Measurements from ENCODE around the gene IQSEC3.
"Not testable (repeated sequence)": the region's sequence is repeated elsewhere in the genome, so short reads cannot be mapped to it uniquely, and the experiment has no call there.

IQSEC3 gene

GRCh38 chr12:204261-204678, 137.7 kb downstream of the IQSEC3 start:
- DNase-seq = no peak

- DNase-seq = no peak
Measured at GRCh38 chr12:205026-205425, 138.5 kb downstream of the IQSEC3 start.

- no peak for DNase-seq
Measured at GRCh38 chr12:206746-207440, 140.3 kb downstream of the IQSEC3 start.

GRCh38 chr12:207804-208203, 141.2 kb downstream of the IQSEC3 start:
- no peak for DNase-seq

- DNase-seq = no peak
Measured at GRCh38 chr12:208813-209212, 142.2 kb downstream of the IQSEC3 start.

- DNase-seq = no peak
Measured at GRCh38 chr12:209246-209645, 142.7 kb downstream of the IQSEC3 start.

GRCh38 chr12:209851-210250, 143.3 kb downstream of the IQSEC3 start:
- DNase-seq = no peak

GRCh38 chr12:210277-211141, 143.9 kb downstream of the IQSEC3 start:
- DNase-seq = no peak

GRCh38 chr12:211142-211465, 144.5 kb downstream of the IQSEC3 start:
- DNase-seq = no peak

GRCh38 chr12:211639-212414, 145.3 kb downstream of the IQSEC3 start:
- no peak for DNase-seq

- DNase-seq = no peak
Measured at GRCh38 chr12:212415-212714, 145.8 kb downstream of the IQSEC3 start.

GRCh38 chr12:212715-213526, 146.4 kb downstream of the IQSEC3 start:
- no peak for DNase-seq

- no peak for DNase-seq
Measured at GRCh38 chr12:213527-213932, 147.0 kb downstream of the IQSEC3 start.

- no peak for DNase-seq
Measured at GRCh38 chr12:214003-214741, 147.6 kb downstream of the IQSEC3 start, which contains the start of gene SLC6A12. TSS of gene SLC6A12 (minus strand) at chr12:214157. CDS start at chr12:209986, 4,171 bp downstream.

- DNase-seq = no peak
Measured at GRCh38 chr12:215116-215515, 148.5 kb downstream of the IQSEC3 start.

- not testable (repeated sequence) for DNase-seq
Measured at GRCh38 chr12:217029-217428, 150.5 kb downstream of the IQSEC3 start.

GRCh38 chr12:218221-218620, 151.7 kb downstream of the IQSEC3 start:
- DNase-seq = no peak

- no peak for DNase-seq
Measured at GRCh38 chr12:218728-219590, 152.4 kb downstream of the IQSEC3 start.

- DNase-seq = no peak
Measured at GRCh38 chr12:219891-220352, 153.4 kb downstream of the IQSEC3 start.

- DNase-seq = no peak
Measured at GRCh38 chr12:220491-220890, 153.9 kb downstream of the IQSEC3 start.
